ENCODE results near the gene NLRP6.

Gene NLRP6

GRCh38 chr11:278001-278951, at the start of gene NLRP6:
Gene NLRP6 (plus strand): TSS chr11:278407. CDS start chr11:278570, 163 bp downstream.
- H3K4me3 ChIP-seq (ENCODE audit: control insufficient read depth, low read depth, low read length), result no peak within 1 kb of the TSS
- no peak for TF ChIP-seq CTCF (conservative IDR thresholded peaks at IDR 0.05; ENCODE audit: control insufficient read depth, insufficient read depth, low read depth, low read length)
- DNase-seq (ENCODE audit: low read depth), result no peak

GRCh38 chr11:230431-230830, 47.8 kb upstream of the NLRP6 start:
- no peak for TF ChIP-seq CTCF (conservative IDR thresholded peaks at IDR 0.05; ENCODE audit: control insufficient read depth, insufficient read depth, low read depth, low read length)
- DNase-seq (ENCODE audit: low read depth), result no peak
- no peak overlapping the region for H3K4me3 ChIP-seq (ENCODE audit: control insufficient read depth, low read depth, low read length)

- no peak overlapping the region for H3K4me3 ChIP-seq (ENCODE audit: control insufficient read depth, low read depth, low read length)
- TF ChIP-seq CTCF (conservative IDR thresholded peaks at IDR 0.05; ENCODE audit: control insufficient read depth, insufficient read depth, low read depth, low read length), result no peak
- DNase-seq (ENCODE audit: low read depth), result no peak
These were observed 45.2 kb upstream of the NLRP6 start for GRCh38 chr11:232783-233565.

GRCh38 chr11:235180-235579, 43.0 kb upstream of the NLRP6 start:
- no peak for TF ChIP-seq CTCF (conservative IDR thresholded peaks at IDR 0.05; ENCODE audit: control insufficient read depth, insufficient read depth, low read depth, low read length)
- DNase-seq (ENCODE audit: low read depth), result no peak
- peak overlapping the region; percentile 90 for H3K4me3 ChIP-seq (ENCODE audit: control insufficient read depth, low read depth, low read length)

GRCh38 chr11:235609-235996, 42.6 kb upstream of the NLRP6 start:
- H3K4me3 ChIP-seq (ENCODE audit: control insufficient read depth, low read depth, low read length), result peak overlapping the region; percentile 90
- peak; percentile 19 for DNase-seq (ENCODE audit: low read depth)
- TF ChIP-seq CTCF (conservative IDR thresholded peaks at IDR 0.05; ENCODE audit: control insufficient read depth, insufficient read depth, low read depth, low read length), result no peak

- H3K4me3 ChIP-seq (ENCODE audit: control insufficient read depth, low read depth, low read length), result peak within 1 kb of the TSS; percentile 90
- DNase-seq (ENCODE audit: low read depth), result peak; percentile 73
- no peak for TF ChIP-seq CTCF (conservative IDR thresholded peaks at IDR 0.05; ENCODE audit: control insufficient read depth, insufficient read depth, low read depth, low read length)
These were observed 42.0 kb upstream of the NLRP6 start, which contains the start of gene SIRT3 for GRCh38 chr11:235997-236773. Gene SIRT3 (minus strand): TSS chr11:236342. CDS start chr11:236328, 14 bp downstream.
